Putamen (tissue), 1 donor: ENCODE measurements around the gene GART.

Source experiments
- DNase-seq: peaks from one replicate; pipeline ENCODE4 v3.0.0-alpha.2; 2016; ENCODE audit warnings: low spot score

Gene GART

DNA sequence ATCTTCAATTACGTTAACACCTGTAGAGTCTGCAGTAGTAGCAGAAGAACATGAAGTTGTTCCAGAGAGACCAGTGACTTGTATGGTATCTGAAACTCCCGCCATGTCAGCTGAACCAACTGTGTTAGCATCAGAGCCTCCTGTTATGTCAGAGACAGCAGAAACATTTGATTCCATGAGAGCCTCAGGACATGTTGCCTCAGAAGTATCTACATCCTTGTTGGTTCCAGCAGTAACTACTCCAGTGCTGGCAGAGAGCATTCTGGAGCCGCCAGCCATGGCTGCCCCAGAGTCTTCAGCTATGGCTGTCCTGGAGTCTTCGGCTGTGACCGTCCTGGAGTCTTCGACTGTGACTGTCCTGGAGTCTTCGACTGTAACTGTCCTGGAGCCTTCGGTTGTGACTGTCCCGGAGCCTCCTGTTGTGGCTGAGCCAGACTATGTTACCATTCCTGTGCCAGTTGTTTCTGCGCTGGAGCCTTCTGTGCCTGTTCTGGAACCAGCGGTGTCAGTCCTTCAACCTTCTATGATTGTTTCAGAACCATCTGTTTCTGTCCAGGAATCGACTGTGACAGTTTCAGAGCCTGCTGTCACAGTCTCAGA lies 11.2 kb upstream of the GART start:
- DNase-seq: no peak

DNA sequence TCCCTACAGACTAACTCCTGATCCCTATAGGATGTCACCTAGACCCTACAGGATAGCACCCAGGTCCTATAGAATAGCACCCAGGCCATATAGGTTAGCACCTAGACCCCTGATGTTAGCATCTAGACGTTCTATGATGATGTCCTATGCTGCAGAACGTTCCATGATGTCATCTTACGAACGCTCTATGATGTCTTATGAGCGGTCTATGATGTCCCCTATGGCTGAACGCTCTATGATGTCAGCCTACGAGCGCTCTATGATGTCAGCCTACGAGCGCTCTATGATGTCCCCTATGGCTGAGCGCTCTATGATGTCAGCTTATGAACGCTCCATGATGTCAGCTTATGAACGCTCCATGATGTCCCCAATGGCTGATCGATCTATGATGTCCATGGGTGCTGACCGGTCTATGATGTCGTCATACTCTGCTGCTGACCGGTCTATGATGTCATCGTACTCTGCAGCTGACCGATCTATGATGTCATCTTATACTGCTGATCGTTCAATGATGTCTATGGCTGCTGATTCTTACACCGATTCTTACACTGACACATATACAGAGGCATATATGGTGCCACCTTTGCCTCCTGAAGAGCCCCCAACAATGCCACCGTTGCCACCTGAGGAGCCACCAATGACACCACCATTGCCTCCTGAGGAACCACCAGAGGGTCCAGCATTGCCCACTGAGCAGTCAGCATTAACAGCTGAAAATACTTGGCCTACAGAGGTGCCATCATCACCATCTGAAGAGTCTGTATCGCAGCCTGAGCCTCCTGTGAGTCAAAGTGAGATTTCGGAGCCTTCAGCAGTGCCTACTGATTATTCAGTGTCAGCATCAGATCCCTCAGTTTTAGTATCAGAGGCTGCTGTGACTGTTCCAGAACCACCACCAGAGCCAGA lies 10.4 kb upstream of the GART start:
- DNase-seq: no peak

DNA sequence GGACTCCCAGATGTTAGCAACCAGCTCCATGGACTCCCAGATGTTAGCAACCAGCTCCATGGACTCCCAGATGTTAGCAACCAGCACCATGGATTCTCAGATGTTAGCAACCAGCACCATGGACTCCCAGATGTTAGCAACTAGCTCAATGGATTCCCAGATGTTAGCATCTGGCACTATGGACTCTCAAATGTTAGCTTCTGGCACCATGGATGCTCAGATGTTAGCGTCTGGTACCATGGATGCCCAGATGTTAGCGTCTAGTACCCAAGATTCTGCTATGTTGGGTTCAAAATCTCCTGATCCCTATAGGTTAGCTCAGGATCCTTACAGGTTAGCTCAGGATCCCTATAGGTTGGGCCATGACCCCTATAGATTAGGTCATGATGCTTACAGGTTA lies 9.7 kb upstream of the GART start:
- no peak for DNase-seq

DNA sequence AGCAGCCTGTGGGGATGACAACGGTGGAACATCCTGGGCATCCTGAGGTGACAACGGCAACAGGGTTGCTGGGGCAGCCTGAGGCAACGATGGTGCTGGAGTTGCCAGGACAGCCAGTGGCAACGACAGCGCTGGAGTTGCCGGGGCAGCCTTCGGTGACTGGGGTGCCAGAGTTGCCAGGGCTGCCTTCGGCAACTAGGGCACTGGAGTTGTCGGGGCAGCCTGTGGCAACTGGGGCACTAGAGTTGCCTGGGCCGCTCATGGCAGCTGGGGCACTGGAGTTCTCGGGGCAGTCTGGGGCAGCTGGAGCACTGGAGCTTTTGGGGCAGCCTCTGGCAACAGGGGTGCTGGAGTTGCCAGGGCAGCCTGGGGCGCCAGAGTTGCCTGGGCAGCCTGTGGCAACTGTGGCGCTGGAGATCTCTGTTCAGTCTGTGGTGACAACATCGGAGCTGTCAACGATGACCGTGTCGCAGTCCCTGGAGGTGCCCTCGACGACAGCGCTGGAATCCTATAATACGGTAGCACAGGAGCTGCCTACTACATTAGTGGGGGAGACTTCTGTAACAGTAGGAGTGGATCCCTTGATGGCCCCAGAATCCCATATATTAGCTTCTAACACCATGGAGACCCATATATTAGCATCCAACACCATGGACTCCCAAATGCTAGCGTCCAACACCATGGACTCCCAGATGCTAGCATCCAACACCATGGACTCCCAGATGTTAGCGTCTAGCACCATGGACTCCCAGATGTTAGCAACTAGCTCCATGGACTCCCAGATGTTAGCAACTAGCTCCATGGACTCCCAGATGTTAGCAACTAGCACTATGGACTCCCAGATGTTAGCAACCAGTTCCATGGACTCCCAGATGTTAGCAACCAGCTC lies 9.1 kb upstream of the GART start:
- DNase-seq: no peak

DNA sequence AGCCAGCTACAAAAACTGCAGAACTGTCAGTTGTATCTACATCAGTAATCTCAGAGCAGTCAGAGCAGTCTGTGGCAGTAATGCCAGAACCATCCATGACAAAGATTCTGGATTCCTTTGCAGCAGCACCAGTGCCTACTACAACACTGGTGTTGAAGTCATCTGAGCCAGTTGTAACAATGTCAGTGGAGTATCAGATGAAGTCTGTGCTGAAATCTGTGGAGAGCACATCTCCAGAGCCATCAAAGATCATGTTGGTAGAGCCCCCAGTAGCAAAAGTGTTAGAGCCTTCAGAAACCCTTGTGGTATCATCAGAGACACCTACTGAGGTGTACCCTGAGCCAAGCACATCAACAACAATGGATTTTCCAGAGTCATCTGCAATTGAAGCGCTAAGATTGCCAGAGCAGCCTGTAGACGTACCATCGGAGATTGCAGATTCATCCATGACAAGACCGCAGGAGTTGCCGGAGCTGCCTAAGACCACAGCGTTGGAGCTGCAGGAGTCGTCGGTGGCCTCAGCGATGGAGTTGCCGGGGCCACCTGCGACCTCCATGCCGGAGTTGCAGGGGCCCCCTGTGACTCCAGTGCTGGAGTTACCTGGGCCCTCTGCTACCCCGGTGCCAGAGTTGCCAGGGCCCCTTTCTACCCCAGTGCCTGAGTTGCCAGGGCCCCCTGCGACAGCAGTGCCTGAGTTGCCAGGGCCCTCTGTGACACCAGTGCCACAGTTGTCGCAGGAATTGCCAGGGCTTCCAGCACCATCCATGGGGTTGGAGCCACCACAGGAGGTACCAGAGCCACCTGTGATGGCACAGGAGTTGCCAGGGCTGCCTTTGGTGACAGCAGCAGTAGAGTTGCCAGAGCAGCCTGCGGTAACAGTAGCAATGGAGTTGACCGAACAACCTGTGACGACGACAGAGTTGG lies 8.2 kb upstream of the GART start:
- no peak for DNase-seq

DNA sequence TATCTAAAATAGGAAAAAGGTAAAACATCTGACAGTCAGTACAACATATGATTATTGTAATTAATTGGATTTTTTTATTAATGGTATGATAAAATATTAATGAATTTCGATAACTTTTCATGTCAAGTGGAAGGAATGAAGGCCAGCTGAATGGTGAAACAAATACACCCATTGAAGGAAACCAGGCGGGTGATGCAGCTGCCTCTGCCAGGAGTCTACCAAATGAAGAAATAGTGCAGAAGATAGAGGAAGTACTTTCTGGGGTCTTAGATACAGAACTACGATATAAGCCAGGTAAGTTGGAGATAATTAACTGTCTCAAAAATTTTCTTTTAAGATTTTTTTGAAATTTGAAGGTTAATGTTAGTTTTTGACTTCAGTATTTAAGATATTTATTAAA lies 4.2 kb upstream of the GART start:
- DNase-seq: no peak

DNA sequence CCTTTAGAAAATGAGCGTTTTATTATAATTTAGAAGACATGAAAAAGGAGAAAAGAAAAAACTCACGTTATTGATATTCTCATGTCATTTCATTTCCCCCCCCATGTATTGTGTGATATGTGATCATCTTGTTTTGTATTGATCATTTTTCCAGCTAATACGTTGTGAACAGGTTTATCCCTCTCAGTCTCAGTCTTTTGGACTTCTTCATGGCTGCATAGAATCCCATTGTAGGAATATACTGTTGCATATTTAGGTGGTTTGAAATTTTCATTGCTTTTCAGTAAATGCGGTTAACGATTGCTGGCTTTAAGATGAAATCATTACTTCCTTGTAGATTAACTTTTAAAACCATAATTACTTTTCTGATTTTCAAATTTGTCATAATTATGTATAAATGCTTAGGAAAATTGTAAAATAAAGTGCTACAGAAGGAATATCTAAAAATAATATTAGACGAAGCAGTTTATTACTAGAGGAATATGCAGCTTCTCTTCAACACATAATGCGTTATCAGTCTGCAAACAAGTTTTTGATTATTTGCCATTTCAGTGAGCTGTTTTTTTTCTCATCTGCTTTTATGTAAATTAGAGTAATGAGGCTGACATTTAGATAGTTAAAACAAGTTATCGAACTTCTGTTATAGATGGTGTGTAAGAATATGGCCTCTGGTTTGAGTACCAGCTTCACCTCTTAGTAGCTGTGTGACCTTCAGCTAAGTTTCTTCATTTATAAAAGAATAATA lies 2.7 kb upstream of the GART start:
- no peak for DNase-seq

DNA sequence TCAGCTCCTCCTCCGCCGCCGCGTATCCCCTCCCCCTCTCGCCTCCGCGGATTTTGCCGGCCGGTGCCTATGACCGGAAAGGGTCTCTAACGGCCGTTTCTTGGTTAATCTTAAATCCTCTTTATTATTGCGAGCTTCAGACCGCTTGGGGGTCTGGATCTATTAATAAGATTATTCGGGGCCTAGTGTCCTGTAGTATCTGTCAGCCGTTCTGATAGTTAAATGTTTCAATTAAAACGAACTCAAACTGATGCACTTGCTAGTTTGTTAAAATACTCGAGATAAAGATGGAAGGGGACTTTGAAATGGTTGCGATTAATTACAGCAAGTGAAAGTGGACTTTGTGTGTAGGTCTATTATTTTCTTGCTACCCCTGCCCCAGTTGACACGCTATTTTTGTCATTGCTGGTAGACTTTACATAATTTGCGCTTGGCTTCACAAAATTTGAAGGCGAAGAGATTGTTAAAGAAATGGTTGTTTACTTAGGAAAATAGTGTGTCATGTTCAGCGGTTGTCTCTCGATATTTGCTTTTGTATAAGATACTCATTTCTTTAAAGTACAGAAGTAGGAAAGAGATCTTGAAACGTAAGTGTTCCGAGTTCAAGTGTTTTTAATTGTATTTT lies 1.7 kb upstream of the GART start:
- no peak for DNase-seq

DNA sequence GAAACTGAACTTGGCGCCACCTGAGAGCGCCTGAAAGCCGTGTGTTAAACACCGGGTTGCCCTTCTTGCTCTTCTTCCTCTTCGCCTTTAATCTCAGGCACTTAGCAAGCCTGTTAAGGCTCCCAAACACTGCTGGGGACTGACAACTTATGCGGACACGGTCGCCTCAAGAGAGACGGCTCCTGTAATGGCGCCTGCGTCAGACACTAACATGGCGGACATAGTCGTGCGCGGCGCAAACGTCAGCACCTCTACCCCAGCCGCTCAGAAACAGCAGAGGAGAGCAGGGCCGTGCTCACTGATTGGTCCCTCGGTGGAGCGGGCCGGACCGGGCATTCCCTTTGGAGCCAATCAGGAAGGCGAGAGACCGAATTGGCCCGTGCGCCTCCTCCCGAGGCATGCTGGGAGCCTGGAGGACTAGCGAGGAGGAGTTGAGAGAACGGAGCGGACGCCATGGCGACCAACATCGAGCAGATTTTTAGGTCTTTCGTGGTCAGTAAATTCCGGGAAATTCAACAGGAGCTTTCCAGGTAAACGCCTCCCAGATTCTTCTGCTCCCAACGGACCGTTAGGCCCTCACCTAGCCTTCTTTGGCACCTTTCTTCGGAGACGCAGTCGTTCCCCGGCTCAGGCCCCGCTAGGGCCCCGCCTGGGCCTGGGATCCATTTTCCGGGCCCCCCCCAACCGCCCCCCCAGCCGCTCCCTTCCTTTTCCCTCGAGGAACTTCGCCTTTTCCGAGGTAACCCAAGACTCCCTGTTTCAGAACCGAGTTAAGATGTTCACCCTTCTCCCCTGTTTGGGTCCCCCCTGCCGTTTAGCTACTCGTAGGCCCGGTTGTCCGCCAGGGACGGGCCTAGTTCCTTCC lies 955 bp upstream of the GART start, which contains the start of gene SON:
TSS of gene SON (plus strand) at position 399 of the 865 bp plus-strand sequence. CDS start at position 454, 55 bp downstream.
- DNase-seq: peak; percentile 100

DNA sequence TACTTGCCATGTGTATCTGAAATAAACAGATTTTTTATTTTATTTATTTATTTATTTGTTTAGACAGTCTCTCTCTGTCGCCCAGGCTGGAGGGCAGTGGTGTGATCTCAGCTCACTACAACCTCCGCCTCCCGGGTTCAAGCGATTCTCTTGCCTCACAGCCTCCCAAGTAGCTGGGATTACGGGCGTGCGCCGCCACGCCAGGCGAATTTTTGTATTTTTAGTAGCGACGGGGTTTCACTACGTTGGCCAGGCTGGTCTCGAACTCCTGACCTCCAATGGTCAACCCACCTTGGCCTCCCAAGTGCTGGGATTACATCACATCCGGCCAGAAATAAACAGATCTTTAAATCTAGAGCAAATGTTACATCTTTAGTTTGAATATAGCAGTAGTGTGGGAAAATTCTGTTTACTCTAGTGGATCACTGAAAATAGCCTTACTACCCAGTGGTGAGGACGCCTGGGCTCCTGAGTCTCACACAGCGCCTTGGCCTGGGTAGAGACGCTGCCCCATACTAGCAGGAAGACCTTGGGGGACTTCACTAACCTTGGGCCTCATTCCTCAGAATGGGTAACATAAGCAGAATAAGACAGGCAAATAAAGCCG lies 709 bp downstream of the GART start:
- DNase-seq: peak; percentile 7

DNA sequence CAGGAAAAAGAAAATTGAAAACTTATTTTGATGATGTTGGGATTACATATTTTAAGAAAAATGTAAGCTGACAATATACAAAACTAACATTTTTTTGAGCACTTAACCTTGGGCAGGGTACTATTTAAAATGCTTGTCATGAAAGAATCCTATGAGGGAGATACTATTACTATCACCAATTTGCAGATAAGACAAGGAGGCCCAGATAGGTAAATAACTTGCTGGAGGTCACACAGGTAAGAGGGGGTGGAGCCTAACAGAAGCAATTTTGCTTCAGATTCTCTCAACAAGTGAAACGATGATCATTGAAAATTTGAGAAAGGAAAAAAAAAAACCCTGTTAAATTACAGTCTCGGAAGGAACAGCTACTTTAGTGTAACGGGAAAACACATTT lies 1.2 kb downstream of the GART start:
- no peak for DNase-seq

DNA sequence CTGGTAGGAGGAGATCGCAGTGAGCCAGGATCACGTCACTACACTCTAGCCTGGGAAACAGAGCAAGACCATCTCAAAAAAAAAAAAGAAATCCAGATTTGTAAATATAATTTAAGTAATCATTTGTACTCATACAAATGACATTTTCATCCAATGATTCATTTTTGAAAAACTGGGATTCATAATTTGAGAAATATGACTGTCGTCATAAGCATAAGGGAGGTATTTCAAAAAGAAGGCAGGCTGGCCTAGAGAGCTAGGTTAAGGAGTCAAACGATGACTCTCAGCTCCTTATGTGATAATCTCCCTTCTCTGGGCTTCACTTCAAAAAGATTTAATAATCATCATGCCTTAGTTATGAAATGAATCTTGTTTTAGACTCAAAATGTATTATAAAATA lies 2.3 kb downstream of the GART start:
- no peak for DNase-seq

DNA sequence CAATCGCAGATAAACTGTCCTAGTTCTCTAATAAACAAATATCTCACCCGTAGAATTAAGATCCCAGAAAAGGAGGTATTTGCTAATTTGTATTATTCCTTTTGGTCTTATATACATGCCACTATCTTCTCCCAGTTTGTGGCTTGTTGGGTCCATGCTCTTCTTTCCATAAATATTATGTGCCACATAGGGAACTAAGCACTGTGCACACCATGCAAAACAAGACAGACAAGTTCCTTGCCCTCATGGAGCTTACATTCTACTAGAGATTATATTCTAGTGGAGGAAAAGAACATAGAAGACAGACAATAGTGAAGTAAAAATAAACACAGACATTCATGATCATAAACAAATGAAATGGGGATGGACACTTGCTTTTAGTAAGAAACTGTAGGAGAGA lies 4.7 kb downstream of the GART start:
- no peak for DNase-seq

DNA sequence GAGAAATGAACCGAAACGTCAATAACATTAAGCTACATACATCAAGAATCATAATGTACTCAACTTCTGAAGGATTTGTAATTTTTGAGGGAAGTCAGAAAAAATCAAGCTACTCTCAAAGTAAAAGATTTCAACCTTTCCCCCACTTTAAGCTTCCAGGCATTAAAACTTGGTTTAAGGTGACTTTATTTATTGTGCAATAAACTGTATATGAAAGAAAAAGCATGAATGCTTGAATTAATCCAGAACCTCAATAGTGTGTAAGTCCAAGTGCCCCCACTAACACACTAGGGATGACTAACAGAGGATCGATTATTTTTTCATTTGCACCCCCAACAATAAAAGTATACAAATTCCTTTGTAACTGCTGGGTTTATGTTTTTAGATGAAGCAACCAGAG lies 10.9 kb downstream of the GART start:
- no peak for DNase-seq

DNA sequence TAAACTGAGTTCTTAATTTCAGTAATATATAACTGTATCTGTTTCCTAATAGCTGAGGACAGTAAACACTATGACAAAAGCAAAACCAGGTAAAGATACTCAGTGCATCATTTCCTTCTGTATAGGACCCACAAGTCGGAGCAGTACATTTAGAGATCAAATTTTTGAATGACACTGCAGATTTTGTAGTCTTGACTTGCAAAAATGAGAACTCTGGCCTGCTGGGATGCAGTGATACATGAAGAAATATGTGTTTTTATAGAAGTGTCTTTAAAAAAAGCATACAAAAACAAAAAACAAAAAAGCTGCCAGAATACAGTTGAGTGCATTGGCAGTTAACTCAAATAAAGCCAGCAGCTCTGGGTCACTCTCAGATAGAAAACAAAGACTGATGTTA lies 19.0 kb downstream of the GART start:
- DNase-seq: no peak

DNA sequence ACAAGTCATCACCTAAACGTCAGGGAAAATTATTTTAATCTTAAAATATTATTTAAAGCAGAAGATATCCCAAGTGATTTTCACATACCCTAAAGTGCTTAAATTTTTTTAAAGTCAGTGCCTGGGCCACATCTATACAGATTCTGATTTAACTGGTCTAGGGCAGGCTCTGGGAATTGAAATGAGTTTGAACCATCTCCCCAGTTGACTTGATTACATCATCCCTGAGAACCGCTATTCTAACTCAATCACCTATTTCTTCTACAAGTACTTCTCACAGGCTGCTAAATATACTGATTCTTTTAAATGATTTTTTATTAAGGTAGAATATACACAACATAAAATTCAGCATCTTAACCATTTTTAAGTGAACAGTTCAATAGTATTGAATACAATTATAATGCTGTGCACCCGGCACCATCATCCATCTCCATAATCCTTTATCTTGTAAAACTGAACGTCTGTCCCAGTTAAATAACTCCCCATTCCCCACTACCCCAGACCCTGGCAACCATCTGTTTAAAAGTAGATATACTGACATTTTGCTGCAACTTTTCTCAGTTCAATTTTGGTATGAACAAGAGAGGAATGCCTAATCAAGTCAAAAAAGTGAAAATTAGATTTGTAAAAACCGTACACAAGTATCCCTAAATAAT lies 19.5 kb downstream of the GART start:
- no peak for DNase-seq

DNA sequence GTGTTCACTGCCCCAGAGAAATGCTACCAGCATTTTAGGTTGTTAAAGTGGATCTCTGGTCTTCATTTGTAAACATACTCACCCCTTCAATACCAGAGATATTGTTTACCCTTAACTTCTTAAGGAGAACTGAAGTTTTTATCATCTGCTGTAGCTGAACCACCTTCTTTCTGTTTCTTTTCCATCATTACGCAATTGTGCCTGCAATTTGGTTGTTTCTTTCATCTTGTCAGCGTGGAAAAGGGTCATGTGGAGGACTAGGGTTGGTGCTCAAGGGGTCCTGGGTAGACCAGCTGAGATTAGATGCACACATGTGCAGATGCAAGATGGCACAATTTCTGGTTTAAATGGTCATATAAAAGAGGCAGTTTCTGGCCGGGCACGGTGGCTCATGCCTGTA lies 23.0 kb downstream of the GART start:
- no peak for DNase-seq

DNA sequence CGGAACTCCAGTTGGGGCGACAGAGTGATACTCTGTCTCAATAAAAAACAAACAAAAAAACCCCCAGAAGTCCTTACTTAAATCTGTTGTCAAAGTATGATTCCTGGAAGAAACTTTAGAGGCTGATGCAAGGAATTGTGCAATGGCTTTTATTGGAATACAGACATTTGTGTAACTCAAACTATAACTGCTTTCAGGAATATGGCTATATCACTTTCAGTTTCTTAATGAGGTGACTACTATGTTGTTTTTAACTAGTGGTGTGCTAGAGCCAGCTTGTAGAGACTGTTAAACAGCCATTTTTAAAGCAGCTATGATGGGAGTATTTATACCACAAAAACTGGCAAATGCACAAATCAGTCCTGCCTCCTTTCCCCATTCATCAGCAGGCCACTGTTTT lies 27.7 kb downstream of the GART start:
- no peak for DNase-seq
